Lung microvascular endothelial cell (primary cell): ENCODE measurements around the gene MOGAT1. TPM values are rescaled to one million over a fixed set of nuclear protein-coding genes. Genes with fewer than 3 reads are reported as not detected.
A peak's percentile ranks its signal among the peaks of the same experiment; 100 is the strongest.
"Not testable (repeated sequence)": the region's sequence is repeated elsewhere in the genome, so short reads cannot be mapped to it uniquely, and the experiment has no call there.

Experiments
- DNase-seq, 2 donors: peaks; one replicate each; pipeline versions ENCODE4 v3.0.0 to v3.0.0-alpha.2; 2010; ENCODE audit warnings: low read depth in 2 of 2
- total RNA-seq: library from RNA; depleted of rRNA; stranded (reverse); fragments of >200 nt; gene quantifications from 2 replicates; pipeline ENCODE4 v1.2.1, GENCODE V29; 2014

Gene MOGAT1
- total RNA-seq, 1 donor from 2014 or later = not detected

GRCh38 chr2:222738809-222739208 lies 67.4 kb downstream of the MOGAT1 start:
- no peak for DNase-seq

GRCh38 chr2:222739939-222740338 lies 68.5 kb downstream of the MOGAT1 start:
- no peak for DNase-seq

- DNase-seq = peak; percentile 9 to 81
Measured at GRCh38 chr2:222743251-222743812, 71.9 kb downstream of the MOGAT1 start.

- DNase-seq = no peak
Measured at GRCh38 chr2:222745836-222746559, 74.5 kb downstream of the MOGAT1 start.

GRCh38 chr2:222747526-222748160 lies 76.2 kb downstream of the MOGAT1 start:
- DNase-seq = no peak

- no peak for DNase-seq
Measured at GRCh38 chr2:222750533-222750932, 79.1 kb downstream of the MOGAT1 start.

- DNase-seq = no peak
Measured at GRCh38 chr2:222751238-222751637, 79.8 kb downstream of the MOGAT1 start.

GRCh38 chr2:222751821-222752719 lies 80.6 kb downstream of the MOGAT1 start:
- no peak for DNase-seq

- DNase-seq = no peak
Measured at GRCh38 chr2:222752746-222753145, 81.3 kb downstream of the MOGAT1 start.

- DNase-seq = no peak
Measured at GRCh38 chr2:222753251-222753824, 81.9 kb downstream of the MOGAT1 start.

GRCh38 chr2:222754324-222754930 lies 83.0 kb downstream of the MOGAT1 start:
- no peak for DNase-seq

- not testable (repeated sequence) for DNase-seq
Measured at GRCh38 chr2:222755593-222755992, 84.1 kb downstream of the MOGAT1 start.

GRCh38 chr2:222756362-222756831 lies 84.9 kb downstream of the MOGAT1 start:
- DNase-seq = peak in 1 of 2 donors; percentile 9

- peak in 1 of 2 donors; percentile 42 for DNase-seq
Measured at GRCh38 chr2:222756951-222757650, 85.6 kb downstream of the MOGAT1 start.

Other genes with a start within 250 kb of the MOGAT1 start
- gene SGPP2, start 247.1 kb upstream of the MOGAT1 start, total RNA-seq = not detected in 2 replicates
- 5.4 and 8.1 TPM in 2 replicates for gene FARSB, start 15.6 kb upstream of the MOGAT1 start, total RNA-seq
- gene ACSL3, start 189.4 kb downstream of the MOGAT1 start, total RNA-seq = 82.8 and 109 TPM in 2 replicates